K562 (cell line): Measurements from ENCODE around the gene TRIM65. TPM values are rescaled to one million over a fixed set of nuclear protein-coding genes. Genes with fewer than 3 reads are reported as not detected.

ENCODE experiments used
- ARHGAP35 ChIP-seq: fragments of 450-650 bp; IDR thresholded peaks from 2 replicates; pipeline ENCODE4 v1.6.1; 2018; ENCODE audit not compliant: partially characterized antibody
- C11orf30 ChIP-seq: fragments of 450-650 bp; IDR thresholded peaks from 2 replicates; pipeline ENCODE4 v1.6.1; 2016; ENCODE audit warnings: low read depth, mild to moderate bottlenecking
- CREBBP ChIP-seq: IDR thresholded peaks from one replicate; pipeline ENCODE4 v1.6.1; 2012; ENCODE audit warnings: low read depth, mild to moderate bottlenecking, control low read depth, inconsistent platforms, low read length
- CTBP1 ChIP-seq: fragments of 450-650 bp; IDR thresholded peaks from 2 replicates; pipeline ENCODE4 v1.6.1; 2016; ENCODE audit warnings: borderline replicate concordance
- ELF4 ChIP-seq: fragments of 450-650 bp; formaldehyde crosslinking; IDR thresholded peaks from 2 replicates; pipeline ENCODE4 v1.4.0; 2022; ENCODE audit warnings: missing genetic modification characterization
- GABPB2 ChIP-seq: fragments of 250-450 bp; sonication (Bioruptor Pico); conservative IDR thresholded peaks from 2 replicates; pipeline ENCODE4 v1.5.1; 2021; ENCODE audit warnings: mild to moderate bottlenecking
- L3MBTL2 ChIP-seq: fragments of 450-650 bp; IDR thresholded peaks from 2 replicates; pipeline ENCODE4 v1.6.1; 2016; ENCODE audit warnings: mild to moderate bottlenecking, moderate library complexity
- MLX ChIP-seq, 2 experiments: fragments of 450-650 bp in 1 of 2; sonication (generic) in 1 of 2; formaldehyde crosslinking; conservative IDR thresholded peaks; 2 replicates each; pipeline versions ENCODE4 v1.4.0 to v1.8.1; 2020 to 2022; ENCODE audit warnings: mild to moderate bottlenecking in 1 of 2, missing genetic modification reagents in 1 of 2
- MTA3 ChIP-seq: fragments of 450-650 bp; formaldehyde crosslinking; IDR thresholded peaks from 2 replicates; pipeline ENCODE4 v1.6.1; 2017; ENCODE audit warnings: mild to moderate bottlenecking, borderline replicate concordance
- NBN ChIP-seq: fragments of 450-650 bp; IDR thresholded peaks from 2 replicates; pipeline ENCODE4 v1.6.1; 2016; ENCODE audit warnings: low read depth, mild to moderate bottlenecking
- NONO ChIP-seq, 2 experiments: fragments of 200-400 bp in 1 of 2; fragments of 450-650 bp in 1 of 2; formaldehyde crosslinking in 1 of 2; IDR thresholded peaks; 2 replicates each; pipeline ENCODE4 v1.6.1; 2017; ENCODE audit warnings: low read depth in 2 of 2, mild to moderate bottlenecking in 2 of 2, moderate library complexity in 2 of 2, low read length in 1 of 2
- PRPF4 ChIP-seq: fragments of 200-400 bp; formaldehyde crosslinking; IDR thresholded peaks from one replicate; pipeline ENCODE4 v1.6.1; 2017; ENCODE audit warnings: low read length, low read depth, mild to moderate bottlenecking; ENCODE audit not compliant: insufficient read depth, poor library complexity, severe bottlenecking
- RBFOX2 ChIP-seq: fragments of 200-400 bp; formaldehyde crosslinking; IDR thresholded peaks from 2 replicates; pipeline ENCODE4 v1.6.1; 2017; ENCODE audit warnings: low read depth, mild to moderate bottlenecking, low read length, moderate library complexity
- SMARCA4 ChIP-seq: fragments of 450-650 bp; IDR thresholded peaks from 2 replicates; pipeline ENCODE4 v1.6.1; 2016
- STAT5B ChIP-seq: fragments of 250-450 bp; sonication (Bioruptor Pico); IDR thresholded peaks from 2 replicates; pipeline ENCODE4 v1.8.0; 2021; ENCODE audit warnings: mild to moderate bottlenecking, inconsistent platforms
- TAF9B ChIP-seq: fragments of 450-650 bp; IDR thresholded peaks from 2 replicates; pipeline ENCODE4 v1.6.1; 2018; ENCODE audit warnings: mild to moderate bottlenecking; ENCODE audit not compliant: partially characterized antibody
- TRIM25 ChIP-seq: fragments of 450-650 bp; IDR thresholded peaks from 2 replicates; pipeline ENCODE4 v1.7.0; 2016; ENCODE audit warnings: borderline replicate concordance
- U2AF1 ChIP-seq: fragments of 200-400 bp; formaldehyde crosslinking; optimal IDR thresholded peaks from 2 replicates; pipeline ENCODE3; 2017; ENCODE audit warnings: mild to moderate bottlenecking, low read depth, low read length, moderate library complexity
- ZNF175 ChIP-seq: fragments of 200-800 bp; sonication (Bioruptor generic); IDR thresholded peaks from 2 replicates; pipeline ENCODE4 v1.6.1; 2016; ENCODE audit warnings: low read depth, mild to moderate bottlenecking, missing genetic modification characterization, missing compliant biosample characterization
- ZNF263 ChIP-seq: sonication (generic); formaldehyde crosslinking; IDR thresholded peaks from 2 replicates; pipeline ENCODE4 v1.8.0; 2022; ENCODE audit warnings: mild to moderate bottlenecking, missing genetic modification reagents, borderline replicate concordance
- ZNF584 ChIP-seq: fragments of 200-800 bp; sonication (Bioruptor generic); IDR thresholded peaks from 2 replicates; pipeline ENCODE4 v1.6.1; 2016; ENCODE audit warnings: low read depth, mild to moderate bottlenecking, missing genetic modification characterization, missing compliant biosample characterization
- ZNF639 ChIP-seq, 2 experiments: fragments of 200-800 bp in 1 of 2; sonication (Bioruptor generic) in 1 of 2; sonication (generic) in 1 of 2; formaldehyde crosslinking in 1 of 2; IDR thresholded peaks in 1 of 2; conservative IDR thresholded peaks in 1 of 2; 2 replicates each; pipeline versions ENCODE4 v1.5.0 to v1.6.1; 2016 to 2020; ENCODE audit warnings: missing compliant biosample characterization in 1 of 2, missing genetic modification characterization in 1 of 2, missing genetic modification reagents in 1 of 2
- polyA plus RNA-seq, 8 experiments: library from polyadenylated mRNA; depleted of rRNA in 4 of 8; stranded (reverse) in 5 of 8; unstranded in 3 of 8; fragments of >200 nt; fragmentation: Nextera tagmentation in 2 of 8; fragmentation: Illumina TruSeq in 1 of 8; extraction: Ambion mirVana in 2 of 8; extraction: Trizol in 1 of 8; gene quantifications; 2 replicates each; pipeline versions ENCODE4 v1.2.1 to v1.2.3, GENCODE V29; 2011 to 2014; ENCODE audit warnings: inconsistent platforms in 1 of 8, missing spikeins in 1 of 8
- total RNA-seq, 7 experiments: library from RNA; depleted of rRNA in 6 of 7; stranded (reverse); fragments of >200 nt in 6 of 7; fragmentation: Illumina TruSeq in 2 of 7; extraction: Trizol in 2 of 7; gene quantifications; 2 replicates each; pipeline versions ENCODE4 v1.2.1 to v1.2.3, GENCODE V29; 2011 to 2021; ENCODE audit warnings: low replicate concordance in 1 of 7

Gene TRIM65
- total and polyA plus RNA-seq, 9 of the 15 experiments (the other 6 are each of a cell fraction or from before 2014, with no cell fraction given), result 2.8 to 45.7 (median 22.9) TPM

GRCh38 chr17:75843577-75844529 is 52.9 kb downstream of the TRIM65 start, which contains the start of gene UNC13D (continued):
- TF ChIP-seq ZNF639 (CRISPR knock-in tag; conservative IDR thresholded peaks at IDR 0.05 in 1 of 2, IDR thresholded peaks at IDR 0.05 in 1 of 2), result peak in 1 of 2 experiments; percentile 67; a peak in 1 of 4 replicates
- no peak for TF ChIP-seq CREBBP
- peak; percentile 3 for TF ChIP-seq ELF4 (CRISPR knock-in tag)
- TF ChIP-seq PRPF4, result no peak
- peak; percentile 94 for TF ChIP-seq ZNF263
- no peak for TF ChIP-seq C11orf30
- no peak for TF ChIP-seq NBN
- TF ChIP-seq MLX (CRISPR knock-in tag; conservative IDR thresholded peaks at IDR 0.05), result no peak
- no peak for TF ChIP-seq ARHGAP35
- TF ChIP-seq TAF9B, result peak; percentile 74
- TF ChIP-seq MTA3, result peak; percentile 76
- peak; percentile 94 for TF ChIP-seq RBFOX2
- TF ChIP-seq ZNF584 (CRISPR knock-in tag), result 0 out of 2 replicates have a peak, but pooled peaks have one; percentile 21
- peak; percentile 85; the same call in 1 of the 2 replicates for TF ChIP-seq CTBP1
- TF ChIP-seq GABPB2 (CRISPR knock-in tag), result no peak
- TF ChIP-seq L3MBTL2, result peak; percentile 25; the same call in 1 of the 2 replicates
- no peak for TF ChIP-seq U2AF1
- no peak for TF ChIP-seq STAT5B
- TF ChIP-seq SMARCA4, result peak; percentile 61
- no peak for TF ChIP-seq TRIM25
- TF ChIP-seq ZNF175 (CRISPR knock-in tag), result 0 out of 2 replicates have a peak, but pooled peaks have one; percentile 49
- no peak; a peak in 1 of 4 replicates for TF ChIP-seq NONO (IDR thresholded peaks at IDR 0.05; ENCODE audit: low read depth in 2 of 2, low read length in 1 of 2)
